SK-N-SH (cell line): ENCODE data around the gene GLRA1.

Experiments used
- CTCF ChIP-seq: fragments of 200-600 bp; sonication (generic); IDR thresholded peaks from 2 replicates; pipeline ENCODE4 v1.6.1; 2017; ENCODE audit warnings: antibody characterized with exemption, mild to moderate bottlenecking, moderate library complexity
- ELF1 ChIP-seq: IDR thresholded peaks from 2 replicates; pipeline ENCODE4 v1.4.0; 2012
- EP300 ChIP-seq, 2 experiments: IDR thresholded peaks; 2 replicates each; pipeline versions ENCODE4 v1.4.0 to v1.6.1; 2012; ENCODE audit warnings: borderline replicate concordance in 1 of 2, low read depth in 1 of 2, low read length in 1 of 2
- EZH2phosphoT487 ChIP-seq: fragments of 200-600 bp; sonication (generic); IDR thresholded peaks from 2 replicates; pipeline ENCODE4 v1.6.1; 2017; ENCODE audit warnings: low read depth, mixed run types, mild to moderate bottlenecking, antibody characterized with exemption, moderate library complexity, borderline replicate concordance
- FOXJ3 ChIP-seq: sonication (generic); formaldehyde crosslinking; IDR thresholded peaks from 2 replicates; pipeline ENCODE4 v1.5.1; 2020; ENCODE audit warnings: mild to moderate bottlenecking, missing genetic modification reagents
- PBX3 ChIP-seq: IDR thresholded peaks from 2 replicates; pipeline ENCODE4; 2012
- RAD21 ChIP-seq: IDR thresholded peaks from 2 replicates; pipeline ENCODE4 v1.6.1; 2012; ENCODE audit warnings: mild to moderate bottlenecking, low read length
- SIN3A ChIP-seq: IDR thresholded peaks from 2 replicates; pipeline ENCODE4 v1.6.1; 2012; ENCODE audit warnings: low read depth, mild to moderate bottlenecking, low read length, moderate library complexity, borderline replicate concordance

GRCh38 chr5:151847871-151848270 is 76.8 kb downstream of the GLRA1 start:
- TF ChIP-seq CTCF, result no peak
- TF ChIP-seq ELF1, result no peak
- TF ChIP-seq EZH2phosphoT487, result no peak
- no peak for TF ChIP-seq RAD21
- TF ChIP-seq PBX3, result no peak
- TF ChIP-seq EP300 (IDR thresholded peaks at IDR 0.05; ENCODE audit: borderline replicate concordance in 1 of 2, low read depth in 1 of 2, low read length in 1 of 2), result no peak
- no peak for TF ChIP-seq SIN3A
- TF ChIP-seq FOXJ3 (CRISPR knock-in tag), result no peak
